Suprapubic skin (tissue), 3 donors: ENCODE results near the gene CREBRF.

Experiments used
- CTCF ChIP-seq, 2 donors: fragments of 200-600 bp in 1 of 2; fragments of 450-650 bp in 1 of 2; sonication (generic) in 1 of 2; IDR thresholded peaks; one replicate each; pipeline ENCODE4 v1.5.1; 2016 to 2019; ENCODE audit warnings: antibody characterized with exemption in 2 of 2, mild to moderate bottlenecking in 1 of 2, moderate library complexity in 1 of 2
- POLR2A ChIP-seq, 2 donors: fragments of 450-650 bp; IDR thresholded peaks; one replicate each; pipeline ENCODE4 v1.6.1; 2017; ENCODE audit warnings: antibody characterized with exemption in 2 of 2, mild to moderate bottlenecking in 2 of 2, moderate library complexity in 2 of 2

GRCh38 chr5:173098787-173099186 is 42.6 kb downstream of the CREBRF start:
- TF ChIP-seq POLR2A (IDR thresholded peaks at IDR 0.05): no peak
- no peak for TF ChIP-seq CTCF (IDR thresholded peaks at IDR 0.05)
